A549 (cell line): Measurements from ENCODE around the gene PLCH1.

Source experiments
- SREBF2 ChIP-seq: fragments of 450-650 bp; IDR thresholded peaks from 2 replicates; pipeline ENCODE4 v1.6.1; 2014; ENCODE audit warnings: mild to moderate bottlenecking, moderate library complexity
- TF ChIP-seq, protein P1 (sequence below): fragments of >200 bp; sonication (Bioruptor Twin); formaldehyde crosslinking; IDR thresholded peaks from 3 replicates; pipeline ENCODE4 v1.5.1; 2016

DNA sequence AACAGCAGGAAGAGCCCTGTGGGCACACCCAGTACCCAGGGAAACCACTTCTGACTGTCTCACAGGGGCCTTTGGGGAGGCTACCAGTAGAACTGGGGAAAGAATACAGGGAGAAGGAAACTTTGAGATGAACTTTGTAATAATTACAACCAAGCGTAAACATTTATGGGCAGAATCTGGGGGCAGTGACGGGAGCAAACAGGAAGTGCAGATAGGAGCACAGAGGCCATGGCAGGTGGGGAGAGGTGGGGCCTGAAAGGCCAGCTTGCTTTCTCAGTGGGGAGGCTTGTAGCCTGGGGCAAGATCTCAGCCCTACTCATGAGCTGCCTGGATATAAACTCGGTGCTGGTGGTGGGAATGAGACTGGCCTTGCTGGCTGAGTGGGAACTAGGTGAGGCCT is 209.8 kb downstream of the PLCH1 start:
- TF ChIP-seq, protein P1, sequence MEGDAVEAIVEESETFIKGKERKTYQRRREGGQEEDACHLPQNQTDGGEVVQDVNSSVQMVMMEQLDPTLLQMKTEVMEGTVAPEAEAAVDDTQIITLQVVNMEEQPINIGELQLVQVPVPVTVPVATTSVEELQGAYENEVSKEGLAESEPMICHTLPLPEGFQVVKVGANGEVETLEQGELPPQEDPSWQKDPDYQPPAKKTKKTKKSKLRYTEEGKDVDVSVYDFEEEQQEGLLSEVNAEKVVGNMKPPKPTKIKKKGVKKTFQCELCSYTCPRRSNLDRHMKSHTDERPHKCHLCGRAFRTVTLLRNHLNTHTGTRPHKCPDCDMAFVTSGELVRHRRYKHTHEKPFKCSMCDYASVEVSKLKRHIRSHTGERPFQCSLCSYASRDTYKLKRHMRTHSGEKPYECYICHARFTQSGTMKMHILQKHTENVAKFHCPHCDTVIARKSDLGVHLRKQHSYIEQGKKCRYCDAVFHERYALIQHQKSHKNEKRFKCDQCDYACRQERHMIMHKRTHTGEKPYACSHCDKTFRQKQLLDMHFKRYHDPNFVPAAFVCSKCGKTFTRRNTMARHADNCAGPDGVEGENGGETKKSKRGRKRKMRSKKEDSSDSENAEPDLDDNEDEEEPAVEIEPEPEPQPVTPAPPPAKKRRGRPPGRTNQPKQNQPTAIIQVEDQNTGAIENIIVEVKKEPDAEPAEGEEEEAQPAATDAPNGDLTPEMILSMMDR: no peak
- no peak for TF ChIP-seq SREBF2
